Suprapubic skin (tissue), 4 donors: ENCODE results near the gene DYNLT5. TPM values are rescaled to one million over a fixed set of nuclear protein-coding genes. Genes with fewer than 3 reads are reported as not detected.
"Not testable (repeated sequence)": the region's sequence is repeated elsewhere in the genome, so short reads cannot be mapped to it uniquely, and the experiment has no call there.

Source experiments
- DNase-seq, 2 donors: peaks; one replicate each; pipeline ENCODE4 v3.0.0-alpha.2; 2019; ENCODE audit warnings: low spot score in 2 of 2
- H3K27ac ChIP-seq: fragments of 200-600 bp; sonication (generic); one replicate; pipeline ENCODE4 v1.5.1; 2019
- H3K27me3 ChIP-seq: fragments of 200-600 bp; sonication (generic); one replicate; pipeline ENCODE4 v1.5.1; 2019
- H3K36me3 ChIP-seq: fragments of 200-600 bp; sonication (generic); one replicate; pipeline ENCODE4 v1.5.1; 2019
- H3K4me1 ChIP-seq: fragments of 200-600 bp; sonication (generic); one replicate; pipeline ENCODE4 v1.5.1; 2019
- H3K4me3 ChIP-seq: fragments of 200-600 bp; sonication (generic); one replicate; pipeline ENCODE4 v1.5.1; 2019; ENCODE audit warnings: mild to moderate bottlenecking
- H3K9me3 ChIP-seq: fragments of 200-600 bp; sonication (generic); one replicate; pipeline ENCODE4 v1.5.1; 2019
- EP300 ChIP-seq: sonication (generic); formaldehyde crosslinking; IDR thresholded peaks from one replicate; pipeline ENCODE4 v1.6.1; 2017; ENCODE audit warnings: antibody characterized with exemption
- POLR2A ChIP-seq, 2 donors: fragments of 450-650 bp; IDR thresholded peaks; one replicate each; pipeline ENCODE4 v1.6.1; 2017; ENCODE audit warnings: antibody characterized with exemption in 2 of 2, mild to moderate bottlenecking in 2 of 2, moderate library complexity in 2 of 2
- POLR2AphosphoS5 ChIP-seq, 3 donors: sonication (generic); formaldehyde crosslinking; IDR thresholded peaks; one replicate each; pipeline ENCODE4 v1.6.1; 2017; ENCODE audit warnings: antibody characterized with exemption in 3 of 3
- WGBS: methylation state at CpG from one replicate; pipeline ENCODE4 v1.1.5; 2018; 5-methylcytosine and 5-hydroxymethylcytosine counted together
- total RNA-seq, 4 donors: library from RNA; depleted of rRNA; stranded (reverse); fragments of >200 nt; gene quantifications; one replicate each; pipeline ENCODE4 v1.1.0, GENCODE V29; 2016
- TF ChIP-seq, protein P1 (sequence below), 2 donors: fragments of 200-600 bp in 1 of 2; fragments of 450-650 bp in 1 of 2; sonication (generic) in 1 of 2; IDR thresholded peaks; one replicate each; pipeline ENCODE4 v1.5.1; 2016 to 2019; ENCODE audit warnings: antibody characterized with exemption in 2 of 2, mild to moderate bottlenecking in 1 of 2, moderate library complexity in 1 of 2

The DYNLT5 gene
- total RNA-seq, 4 donors from 2014 or later, result 1.1 to 2.6 TPM; not detected in 2

- H3K27ac ChIP-seq, result no peak overlapping the region
- WGBS, result 68% methylated on average over 4 of the region's 4 CpGs
- H3K4me1 ChIP-seq, result peaks cover 4% of the 10 kb centered on the region
- no peak for DNase-seq
- no peaks in the 10 kb centered on the region for H3K36me3 ChIP-seq
- TF ChIP-seq POLR2AphosphoS5 (IDR thresholded peaks at IDR 0.05) (no peak), EP300 (no peak), POLR2A (IDR thresholded peaks at IDR 0.05) (no peak)
- TF ChIP-seq, protein P1, sequence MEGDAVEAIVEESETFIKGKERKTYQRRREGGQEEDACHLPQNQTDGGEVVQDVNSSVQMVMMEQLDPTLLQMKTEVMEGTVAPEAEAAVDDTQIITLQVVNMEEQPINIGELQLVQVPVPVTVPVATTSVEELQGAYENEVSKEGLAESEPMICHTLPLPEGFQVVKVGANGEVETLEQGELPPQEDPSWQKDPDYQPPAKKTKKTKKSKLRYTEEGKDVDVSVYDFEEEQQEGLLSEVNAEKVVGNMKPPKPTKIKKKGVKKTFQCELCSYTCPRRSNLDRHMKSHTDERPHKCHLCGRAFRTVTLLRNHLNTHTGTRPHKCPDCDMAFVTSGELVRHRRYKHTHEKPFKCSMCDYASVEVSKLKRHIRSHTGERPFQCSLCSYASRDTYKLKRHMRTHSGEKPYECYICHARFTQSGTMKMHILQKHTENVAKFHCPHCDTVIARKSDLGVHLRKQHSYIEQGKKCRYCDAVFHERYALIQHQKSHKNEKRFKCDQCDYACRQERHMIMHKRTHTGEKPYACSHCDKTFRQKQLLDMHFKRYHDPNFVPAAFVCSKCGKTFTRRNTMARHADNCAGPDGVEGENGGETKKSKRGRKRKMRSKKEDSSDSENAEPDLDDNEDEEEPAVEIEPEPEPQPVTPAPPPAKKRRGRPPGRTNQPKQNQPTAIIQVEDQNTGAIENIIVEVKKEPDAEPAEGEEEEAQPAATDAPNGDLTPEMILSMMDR (IDR thresholded peaks at IDR 0.05), result no peak
- H3K9me3 ChIP-seq, result no peaks in the 10 kb centered on the region
- H3K4me3 ChIP-seq, result no peak overlapping the region
- H3K27me3 ChIP-seq, result no peaks in the 10 kb centered on the region
Measured at GRCh38 chr1:66778266-66778665, 26.0 kb downstream of the DYNLT5 start.

DNA sequence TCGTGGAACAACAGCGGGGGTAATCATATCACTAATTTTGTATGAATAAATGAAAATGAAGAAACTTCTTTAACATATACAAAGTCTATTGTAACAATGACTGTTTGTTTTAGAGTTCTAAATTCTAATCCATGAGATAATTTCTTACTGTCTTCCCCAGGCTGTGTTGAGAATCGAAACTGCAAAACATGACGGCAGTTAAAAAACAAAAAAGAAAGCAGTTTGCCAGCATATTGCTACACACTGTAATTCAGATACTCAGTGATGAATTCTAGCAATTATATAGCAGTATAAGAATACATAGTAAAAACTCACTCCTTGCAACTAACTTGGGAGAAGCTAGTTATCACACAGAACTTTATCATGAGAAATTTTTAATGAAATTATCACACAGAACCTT is 26.7 kb downstream of the DYNLT5 start:
- Histone ChIP-seq H3K36me3 (no peaks in the 10 kb centered on the region), H3K27ac (no peak overlapping the region), H3K9me3 (no peaks in the 10 kb centered on the region), H3K4me1 (peaks cover 4% of the 10 kb centered on the region), H3K4me3 (no peak overlapping the region), H3K27me3 (no peaks in the 10 kb centered on the region)
- DNase-seq, result no peak
- WGBS, result 64% methylated on average over 4 of the region's 4 CpGs
- TF ChIP-seq EP300, result no peak

- WGBS, result 76% methylated on average over 2 of the region's 2 CpGs
- Histone ChIP-seq H3K9me3 (no peaks in the 10 kb centered on the region), H3K27ac (no peak overlapping the region), H3K4me3 (no peak overlapping the region), H3K36me3 (no peaks in the 10 kb centered on the region), H3K4me1 (peaks cover 4% of the 10 kb centered on the region), H3K27me3 (no peaks in the 10 kb centered on the region)
- TF ChIP-seq POLR2AphosphoS5 (IDR thresholded peaks at IDR 0.05) (no peak), POLR2A (IDR thresholded peaks at IDR 0.05) (no peak), EP300 (no peak)
- TF ChIP-seq, protein P1 (IDR thresholded peaks at IDR 0.05), result no peak
- DNase-seq, result no peak
Measured at GRCh38 chr1:66779475-66780078, 27.3 kb downstream of the DYNLT5 start.

DNA sequence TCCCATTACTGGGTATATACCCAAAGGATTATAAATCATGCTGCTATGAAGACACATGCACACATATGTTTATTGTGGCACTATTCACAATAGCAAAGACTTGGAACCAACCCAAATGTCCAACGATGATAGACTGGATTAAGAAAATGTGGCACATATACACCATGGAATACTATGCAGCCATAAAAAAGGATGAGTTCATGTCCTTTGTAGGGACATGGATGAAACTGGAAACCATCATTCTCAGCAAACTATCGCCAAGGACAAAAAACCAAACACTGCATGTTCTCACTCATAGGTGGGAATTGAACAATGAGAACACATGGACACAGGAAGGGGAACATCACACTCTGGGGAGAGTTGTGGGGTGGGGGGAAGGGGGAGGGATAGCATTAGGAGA is 33.5 kb downstream of the DYNLT5 start:
- H3K4me3 ChIP-seq, DNase-seq, H3K36me3 ChIP-seq, H3K27me3 ChIP-seq, H3K9me3 ChIP-seq, H3K27ac ChIP-seq, H3K4me1 ChIP-seq: not testable (repeated sequence)
- 100% methylated on average over 2 of the region's 2 CpGs for WGBS

GRCh38 chr1:66787641-66788040 is 35.4 kb downstream of the DYNLT5 start:
- Histone ChIP-seq H3K36me3 (no peaks in the 10 kb centered on the region), H3K27ac (no peak overlapping the region), H3K27me3 (no peaks in the 10 kb centered on the region), H3K4me1 (peaks cover 6% of the 10 kb centered on the region), H3K4me3 (no peak overlapping the region), H3K9me3 (no peaks in the 10 kb centered on the region)
- 87% methylated on average over 4 of the region's 4 CpGs for WGBS
- TF ChIP-seq POLR2A (IDR thresholded peaks at IDR 0.05), result no peak
- no peak for TF ChIP-seq EP300
- no peak for DNase-seq

DNA sequence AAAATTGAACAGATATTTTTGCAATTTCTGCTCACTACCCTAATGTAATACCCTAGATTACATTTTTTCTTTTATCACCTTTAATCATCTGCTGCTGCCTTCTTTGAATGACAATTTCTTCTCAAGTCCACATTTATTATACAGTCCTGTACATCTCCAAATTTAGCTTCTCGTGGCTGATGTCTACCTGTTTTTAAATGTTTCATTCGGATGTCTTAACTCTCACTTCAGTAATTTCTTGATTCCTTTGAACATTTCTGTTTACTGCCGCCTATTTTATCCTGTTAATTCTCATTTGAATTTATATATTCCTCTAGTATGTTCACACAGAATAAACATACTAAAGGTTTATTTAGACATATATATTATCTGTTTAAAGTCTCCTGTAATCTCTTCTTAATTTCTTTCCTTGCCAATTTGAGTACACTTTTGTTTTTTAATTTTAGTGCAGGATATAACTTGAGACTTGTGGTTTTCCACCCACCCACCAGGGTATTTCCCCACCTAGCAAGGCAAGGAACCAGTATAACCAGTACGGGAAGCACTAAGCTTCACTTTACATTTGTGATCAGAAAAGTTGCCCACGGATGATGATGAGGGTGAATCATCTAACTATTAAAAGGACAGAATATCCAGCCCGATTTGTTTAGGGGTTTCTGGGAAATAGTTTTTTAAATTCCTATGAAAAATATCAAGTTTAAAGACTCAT is 36.1 kb downstream of the DYNLT5 start:
- WGBS, result 42% methylated on average over 6 of the region's 6 CpGs
- H3K4me1 ChIP-seq, result peaks cover 6% of the 10 kb centered on the region
- H3K4me3 ChIP-seq, result no peak overlapping the region
- TF ChIP-seq, protein P1 (IDR thresholded peaks at IDR 0.05), result no peak
- TF ChIP-seq POLR2AphosphoS5 (IDR thresholded peaks at IDR 0.05) (no peak), POLR2A (IDR thresholded peaks at IDR 0.05) (no peak), EP300 (no peak)
- no peak for DNase-seq
- H3K36me3 ChIP-seq, result no peaks in the 10 kb centered on the region
- H3K27ac ChIP-seq, result no peak overlapping the region
- no peaks in the 10 kb centered on the region for H3K27me3 ChIP-seq
- no peaks in the 10 kb centered on the region for H3K9me3 ChIP-seq
